NT2/D1 (cell line): ENCODE measurements around the gene PARD6B.

ENCODE experiments used
- SUZ12 ChIP-seq: IDR thresholded peaks from 2 replicates; pipeline ENCODE4 v1.6.1; 2011; ENCODE audit not compliant: insufficient read length, insufficient read depth; ENCODE audit errors: extremely low read depth
- YY1 ChIP-seq: IDR thresholded peaks from 2 replicates; pipeline ENCODE4 v1.6.1; 2011; ENCODE audit not compliant: insufficient read length, insufficient read depth
- ZNF274 ChIP-seq: IDR thresholded peaks from 2 replicates; pipeline ENCODE4 v1.6.1; 2011; ENCODE audit warnings: mild to moderate bottlenecking, low read depth, low read length

DNA sequence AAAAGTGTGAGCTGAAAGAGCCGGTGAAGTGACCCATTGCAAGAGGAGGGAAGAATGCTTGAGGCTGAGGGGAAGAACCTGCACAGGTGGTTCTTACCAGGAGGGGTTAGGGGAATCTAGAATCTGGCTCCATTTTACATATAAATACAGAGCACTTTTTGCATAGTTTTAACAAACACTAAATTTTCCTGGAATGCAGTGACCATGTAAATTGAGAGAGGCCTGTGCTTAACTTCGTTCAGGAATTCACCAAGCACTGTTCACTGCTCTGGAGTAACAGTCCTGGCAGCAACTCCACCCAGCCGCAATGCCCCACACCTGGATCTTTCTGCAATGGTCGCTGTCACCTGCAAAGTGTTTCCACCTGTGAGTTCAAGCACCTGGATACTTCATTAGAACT, 26.9 kb upstream of the PARD6B start:
- TF ChIP-seq YY1 (no peak), SUZ12 (no peak), ZNF274 (no peak)
